Hippocampal formation (tissue), 2 donors: ENCODE measurements around the gene CRAT.

ENCODE experiments used
- DNase-seq, 2 donors: peaks; one replicate each; lab custom pipeline; 2025; lab: John Stamatoyannopoulos, UW

CRAT gene

GRCh38 chr9:129110740-129111527 lies at the start of gene CRAT, which contains the start of gene PTPA:
Gene CRAT (minus strand): TSS chr9:129110793. CDS start chr9:129110509, 284 bp downstream.
Gene PTPA (plus strand): TSS chr9:129111415. CDS start chr9:129111601, 186 bp downstream.
- DNase-seq, result peak; percentile 92 to 96

GRCh38 chr9:129156163-129156562 lies 45.6 kb upstream of the CRAT start:
- no peak for DNase-seq

- DNase-seq, result no peak
Measured at GRCh38 chr9:129154866-129155477, 44.4 kb upstream of the CRAT start.

GRCh38 chr9:129151469-129151868 lies 40.9 kb upstream of the CRAT start:
- DNase-seq, result no peak

- no peak for DNase-seq
Measured at GRCh38 chr9:129150672-129151211, 40.1 kb upstream of the CRAT start.

- DNase-seq, result no peak
Measured at GRCh38 chr9:129150122-129150521, 39.5 kb upstream of the CRAT start.

- no peak for DNase-seq
Measured at GRCh38 chr9:129149442-129149841, 38.8 kb upstream of the CRAT start.

GRCh38 chr9:129148463-129149204 lies 38.0 kb upstream of the CRAT start:
- no peak for DNase-seq

- DNase-seq, result peak in 1 of 2 donors; percentile 21
Measured at GRCh38 chr9:129146441-129146941, 35.9 kb upstream of the CRAT start.

GRCh38 chr9:129145841-129146292 lies 35.3 kb upstream of the CRAT start:
- no peak for DNase-seq

- DNase-seq, result no peak
Measured at GRCh38 chr9:129145316-129145715, 34.7 kb upstream of the CRAT start.

- DNase-seq, result peak; percentile 48 to 56
Measured at GRCh38 chr9:129143031-129143927, 32.7 kb upstream of the CRAT start.

- no peak for DNase-seq
Measured at GRCh38 chr9:129142138-129142935, 31.7 kb upstream of the CRAT start.

GRCh38 chr9:129141066-129142041 lies 30.8 kb upstream of the CRAT start:
- DNase-seq, result peak; percentile 11 to 19

- DNase-seq, result peak in 1 of 2 donors; percentile 63
Measured at GRCh38 chr9:129140397-129141065, 29.9 kb upstream of the CRAT start.

GRCh38 chr9:129139993-129140396 lies 29.4 kb upstream of the CRAT start:
- peak; percentile 86 to 91 for DNase-seq

- DNase-seq, result peak; percentile 70 to 87
Measured at GRCh38 chr9:129139233-129139992, 28.8 kb upstream of the CRAT start.
